GM19463 (cell line): ENCODE results near the gene DDIT4.
"Not testable (repeated sequence)": the region's sequence is repeated elsewhere in the genome, so short reads cannot be mapped to it uniquely, and the experiment has no call there.

Experiments used
- ATAC-seq: cut with Tn5 transposase; IDR thresholded peaks from one replicate; pipeline ENCODE4 v1.9.1; 2021; ENCODE audit warnings: mild to moderate bottlenecking, moderate library complexity; ENCODE audit not compliant: unreplicated experiment

The DDIT4 gene

GRCh38 chr10:72248468-72249151 is 25.1 kb upstream of the DDIT4 start:
- peak; percentile 86 for ATAC-seq

DNA sequence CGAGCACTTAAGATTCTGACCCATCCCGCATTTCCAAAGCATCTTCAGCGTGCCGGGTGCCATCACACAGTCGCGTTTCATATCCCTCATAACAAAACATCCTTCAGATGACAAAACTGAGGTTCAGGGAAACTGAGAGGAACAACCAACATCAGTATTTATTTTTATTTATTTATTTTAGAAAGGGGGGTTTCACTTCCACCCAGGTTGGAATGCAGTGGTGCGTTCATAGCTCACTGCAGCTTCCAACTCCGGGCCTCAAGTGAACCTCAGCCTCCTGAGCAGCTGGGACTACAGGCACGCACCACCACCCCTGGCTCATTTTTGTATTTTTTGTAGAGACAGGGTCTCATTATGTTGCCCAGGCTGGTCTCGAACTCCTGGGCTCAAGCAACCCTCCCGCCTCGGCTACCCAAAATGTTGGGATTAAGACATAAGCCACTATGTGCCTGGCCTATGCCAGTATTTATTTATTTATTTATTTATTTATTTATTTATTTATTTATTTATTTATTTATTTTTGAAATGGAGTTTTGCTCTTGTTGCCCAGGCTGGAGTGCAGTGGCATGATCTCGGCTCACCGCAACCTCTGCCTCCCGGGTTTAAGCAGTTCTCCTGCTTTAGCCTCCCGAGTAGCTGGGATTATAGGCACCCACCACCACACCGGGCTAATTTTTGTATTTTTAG is 24.4 kb upstream of the DDIT4 start:
- not testable (repeated sequence) for ATAC-seq

DNA sequence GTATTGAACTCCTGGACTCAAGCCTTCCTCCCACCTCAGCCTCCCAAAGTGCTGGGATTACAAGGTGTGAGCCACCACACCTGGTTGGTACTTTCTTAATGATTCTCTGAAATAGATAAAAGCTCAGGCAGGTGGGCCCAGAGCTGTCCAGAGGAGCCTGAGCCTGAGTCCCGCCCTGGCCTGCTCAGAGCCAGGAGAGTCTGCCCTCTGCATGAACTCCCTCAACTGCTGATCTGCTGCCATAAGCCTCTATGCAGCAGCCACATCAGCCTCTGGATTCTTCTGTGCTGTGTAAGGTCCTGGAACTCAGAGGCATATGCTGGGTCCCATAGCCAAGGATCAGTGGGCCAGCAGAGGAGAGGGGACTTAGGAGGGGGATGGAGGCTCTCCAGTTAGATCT is 23.1 kb upstream of the DDIT4 start:
- ATAC-seq = no peak

- no peak for ATAC-seq
These were observed 22.1 kb upstream of the DDIT4 start for GRCh38 chr10:72251635-72252034.

GRCh38 chr10:72252972-72253371 is 20.8 kb upstream of the DDIT4 start:
- no peak for ATAC-seq

DNA sequence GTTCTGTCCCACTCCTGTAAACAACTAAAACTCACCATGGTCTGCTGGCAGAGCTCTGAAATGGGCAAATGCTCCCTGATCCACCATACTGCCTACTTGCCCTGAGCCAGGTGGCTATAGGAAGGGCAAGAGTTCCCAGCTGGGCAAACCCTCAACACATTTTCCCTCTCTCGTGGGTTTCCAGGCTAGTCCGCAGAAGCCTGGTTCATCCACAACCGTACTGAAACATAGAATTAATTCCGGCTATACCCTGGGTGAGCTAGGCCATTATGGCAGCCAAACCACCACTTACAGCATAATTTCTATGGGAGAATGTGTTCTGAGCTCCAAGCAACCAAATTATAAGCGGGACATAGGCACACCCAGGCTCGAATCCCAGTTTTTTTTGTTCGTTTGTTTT is 20.1 kb upstream of the DDIT4 start:
- no peak for ATAC-seq

DNA sequence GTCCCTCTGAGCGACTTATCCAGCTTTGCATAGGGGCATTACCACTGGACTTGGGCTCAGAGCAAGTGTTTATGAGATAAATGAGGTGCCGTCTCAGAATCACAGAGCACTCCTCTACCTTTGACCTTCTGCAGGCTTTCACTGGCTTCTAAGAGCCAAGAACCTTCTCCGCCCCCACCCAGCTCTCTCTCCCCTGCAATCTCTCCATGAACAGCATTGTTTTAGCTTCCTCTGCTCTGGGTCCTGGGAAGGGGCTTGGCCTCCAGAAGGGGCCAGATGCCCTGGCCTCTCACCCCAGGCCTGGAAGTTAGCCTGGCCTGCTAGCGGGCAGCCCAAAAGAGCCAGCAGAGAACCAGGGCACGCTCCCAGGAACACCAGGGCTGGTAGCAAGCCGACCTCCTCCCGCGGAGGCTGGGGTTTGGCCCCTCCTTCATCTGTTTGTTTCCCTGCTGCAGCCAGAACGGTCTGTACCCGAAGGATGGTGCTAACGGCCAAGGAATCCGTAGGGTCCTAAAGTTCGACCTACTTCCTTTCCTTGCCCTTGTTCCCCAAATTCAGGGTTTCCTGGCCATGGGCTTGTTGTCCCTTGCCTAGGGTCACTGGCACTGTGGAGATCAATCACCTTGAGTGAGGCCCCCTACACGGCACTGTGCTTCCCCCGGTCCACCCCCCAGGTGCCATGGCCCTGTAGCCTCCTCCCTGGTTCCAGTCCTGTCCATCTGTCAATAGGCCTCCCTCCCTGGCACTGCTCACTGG is 18.7 kb upstream of the DDIT4 start:
- no peak for ATAC-seq

GRCh38 chr10:72255977-72256729 is 17.6 kb upstream of the DDIT4 start:
- no peak for ATAC-seq

- no peak for ATAC-seq
These were observed 16.5 kb upstream of the DDIT4 start for GRCh38 chr10:72257051-72257892.

DNA sequence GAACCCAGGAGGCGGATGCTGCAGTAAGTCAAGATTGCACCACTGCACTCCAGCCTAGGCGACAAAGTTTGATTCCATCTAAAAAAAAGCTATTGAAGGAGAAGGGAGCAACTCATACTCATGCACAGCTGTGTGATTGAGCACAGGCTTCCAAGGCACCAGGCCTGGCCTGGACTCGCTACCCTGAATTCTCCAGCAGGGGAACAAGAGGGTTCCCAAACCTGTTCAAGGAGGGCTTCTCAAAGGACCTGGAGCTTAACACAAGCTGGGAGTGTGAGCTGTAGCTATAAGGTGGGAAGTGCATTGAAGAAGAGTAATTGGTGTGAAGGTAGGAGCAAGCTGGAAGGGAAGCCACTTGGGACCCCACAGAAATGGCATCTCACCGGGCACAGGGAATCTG is 15.1 kb upstream of the DDIT4 start:
- no peak for ATAC-seq

DNA sequence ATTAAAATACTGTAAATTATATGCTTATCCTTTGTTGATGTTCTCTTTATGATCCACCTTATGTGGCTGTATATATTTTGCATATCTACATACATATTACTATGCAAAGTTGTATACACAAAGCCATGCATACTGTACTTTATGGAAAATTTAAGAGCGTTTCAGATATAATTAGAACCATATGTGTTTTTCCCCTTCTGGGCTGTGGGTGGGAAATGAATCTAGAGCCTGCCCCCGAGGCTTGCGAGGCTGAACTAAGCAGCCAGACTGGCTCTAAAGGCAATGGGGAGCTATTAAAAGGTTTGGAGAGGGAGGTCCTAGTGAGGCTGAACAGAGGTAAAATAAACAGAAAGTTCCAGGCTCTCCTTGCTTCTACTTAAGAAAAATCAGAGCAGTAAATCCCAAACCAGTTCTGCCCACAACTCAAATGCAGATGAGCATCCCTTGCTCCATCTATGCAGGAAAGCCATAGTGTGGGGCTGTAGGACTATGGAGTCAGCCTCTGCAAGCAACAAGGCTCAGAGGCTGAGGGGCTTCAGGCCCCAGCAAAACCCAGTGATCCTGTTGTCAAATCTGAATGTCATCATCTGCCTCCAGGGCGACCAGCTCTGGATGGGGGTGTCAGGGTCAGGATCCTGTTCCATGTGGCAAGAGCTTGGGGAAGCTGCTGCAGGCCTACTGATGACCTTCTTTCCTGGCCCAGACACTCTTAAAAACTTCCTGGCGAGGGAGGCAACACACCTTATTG is 14.1 kb upstream of the DDIT4 start:
- ATAC-seq = no peak

DNA sequence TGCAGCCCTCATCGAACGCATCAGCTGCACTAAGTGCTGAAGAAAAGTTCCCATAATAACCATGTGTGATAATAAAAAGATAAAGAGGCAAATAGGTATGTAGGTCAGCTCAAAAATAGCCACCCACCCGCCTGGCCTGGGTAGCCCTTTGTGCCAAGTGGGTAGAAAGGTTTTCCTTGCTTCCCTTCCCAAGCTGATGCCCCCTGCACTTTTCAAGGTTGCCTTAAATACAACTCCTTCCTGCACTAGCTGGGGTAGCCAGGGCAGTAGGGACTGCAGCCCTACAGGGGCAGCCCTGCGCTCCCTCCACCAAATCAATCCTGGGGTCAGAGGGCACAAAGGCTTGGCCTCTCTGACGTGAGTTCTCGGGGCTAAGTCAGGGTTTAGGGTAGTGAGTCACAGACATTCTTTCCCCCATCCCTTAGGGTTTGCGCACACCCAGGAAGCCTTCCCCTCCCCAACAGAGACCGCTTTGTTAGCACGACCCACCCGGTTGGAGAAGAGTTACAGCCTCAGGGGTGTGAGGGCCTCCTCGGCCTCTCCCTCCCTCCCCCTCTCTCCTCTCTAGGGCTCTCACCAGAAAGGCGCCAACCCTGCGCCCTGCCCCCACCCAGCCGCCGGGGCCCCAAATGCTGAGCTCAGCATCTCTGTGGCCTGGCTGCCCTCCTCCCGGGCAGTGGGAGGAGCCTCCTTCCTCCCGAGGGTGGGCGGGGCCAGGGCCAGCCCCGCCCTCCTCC is 13.3 kb upstream of the DDIT4 start:
- ATAC-seq = peak; percentile 66

GRCh38 chr10:72260976-72261783 is 12.5 kb upstream of the DDIT4 start:
- ATAC-seq = peak; percentile 33

- ATAC-seq = peak; percentile 5
These were observed 11.8 kb upstream of the DDIT4 start for GRCh38 chr10:72261784-72262404.

GRCh38 chr10:72263613-72264241 is 10.0 kb upstream of the DDIT4 start:
- no peak for ATAC-seq

- no peak for ATAC-seq
These were observed 9.2 kb upstream of the DDIT4 start for GRCh38 chr10:72264536-72264935.

DNA sequence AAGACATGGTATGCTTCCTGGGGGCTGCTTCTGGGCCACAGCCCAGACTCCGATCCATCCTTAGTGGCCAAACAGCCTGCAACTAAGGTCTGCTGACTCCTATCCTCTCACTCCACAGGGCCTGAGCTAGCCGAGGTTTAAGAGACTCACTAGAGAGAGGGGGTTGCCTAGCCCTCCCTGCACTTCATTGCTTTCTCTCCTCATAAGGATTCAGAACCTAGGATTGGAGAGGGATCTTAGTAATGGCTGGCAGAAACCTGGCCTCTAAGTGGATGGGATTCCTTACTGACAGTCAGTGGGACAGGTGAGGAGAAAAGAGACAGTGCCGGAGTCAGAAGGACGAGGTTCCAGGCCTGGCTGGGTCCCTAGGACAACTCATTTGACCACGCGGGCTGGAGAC is 8.2 kb upstream of the DDIT4 start:
- no peak for ATAC-seq
